OCI-LY1 (cell line): Measurements from ENCODE around the gene CARD10.

ENCODE experiments used
- H2AFZ ChIP-seq: fragments of 200-600 bp; sonication (generic), shearing (Covaris generic); 2 replicates; pipeline ENCODE4 v1.6.0; 2014; ENCODE audit warnings: antibody characterized with exemption, mild to moderate bottlenecking, low read length
- H3F3A ChIP-seq: fragments of 200-600 bp; sonication (generic), shearing (Covaris generic); 2 replicates; pipeline ENCODE4 v1.6.0; 2014; ENCODE audit warnings: mild to moderate bottlenecking, antibody characterized with exemption, low read length, moderate library complexity; ENCODE audit not compliant: insufficient read depth
- H3K27ac ChIP-seq: fragments of 200-600 bp; sonication (generic); 2 replicates; pipeline ENCODE4 v1.5.1; 2014; ENCODE audit warnings: low read length, mixed run types, mild to moderate bottlenecking, low read depth; ENCODE audit not compliant: poor library complexity, severe bottlenecking
- H3K27me3 ChIP-seq: fragments of 200-600 bp; sonication (generic); 2 replicates; pipeline ENCODE4 v1.6.0; 2014; ENCODE audit warnings: antibody characterized with exemption, mild to moderate bottlenecking, low read length, moderate library complexity; ENCODE audit not compliant: insufficient read depth
- H3K36me3 ChIP-seq: fragments of 200-600 bp; sonication (generic); 2 replicates; pipeline ENCODE4 v1.6.1; 2014; ENCODE audit warnings: mild to moderate bottlenecking, antibody characterized with exemption, low read length, moderate library complexity, mixed read lengths; ENCODE audit not compliant: insufficient read depth
- H3K4me1 ChIP-seq: fragments of 200-600 bp; sonication (generic); 2 replicates; pipeline ENCODE4 v1.5.1; 2014; ENCODE audit warnings: mild to moderate bottlenecking, low read length, moderate library complexity; ENCODE audit not compliant: insufficient read depth, severe bottlenecking
- H3K4me2 ChIP-seq: fragments of 200-600 bp; sonication (generic), shearing (Covaris generic); 2 replicates; pipeline ENCODE4 v1.6.1; 2014; ENCODE audit warnings: low read length
- H3K4me3 ChIP-seq: fragments of 200-600 bp; sonication (generic); 2 replicates; pipeline ENCODE4 v1.5.1; 2014; ENCODE audit warnings: low read length, low read depth, mild to moderate bottlenecking, mixed read lengths; ENCODE audit not compliant: poor library complexity, severe bottlenecking
- H3K79me2 ChIP-seq: fragments of 200-600 bp; shearing (Covaris generic); 2 replicates; pipeline ENCODE4 v1.6.1; 2016; ENCODE audit warnings: mixed run types, low read length, mixed read lengths; ENCODE audit not compliant: insufficient read depth
- H3K9ac ChIP-seq: fragments of 200-600 bp; sonication (generic), shearing (Covaris generic); 2 replicates; pipeline ENCODE4 v1.6.1; 2014; ENCODE audit warnings: mild to moderate bottlenecking, low read length, mixed read lengths
- H3K9me2 ChIP-seq: fragments of 200-600 bp; sonication (generic), shearing (Covaris generic); 2 replicates; pipeline ENCODE4 v1.6.1; 2014; ENCODE audit warnings: low read depth, mild to moderate bottlenecking, low read length, mixed read lengths
- H3K9me3 ChIP-seq: fragments of 200-600 bp; shearing (Covaris generic); 2 replicates; pipeline ENCODE4 v1.6.1; 2014; ENCODE audit warnings: low read length, mixed read lengths
- H4K20me1 ChIP-seq: fragments of 200-600 bp; sonication (generic), shearing (Covaris generic); 2 replicates; pipeline ENCODE4 v1.6.0; 2016; ENCODE audit warnings: mild to moderate bottlenecking, low read length; ENCODE audit not compliant: insufficient read depth
- CTCF ChIP-seq: fragments of 200-600 bp; sonication (generic), shearing (Covaris generic); IDR thresholded peaks from 2 replicates; pipeline ENCODE4 v1.5.1; 2017; ENCODE audit warnings: mild to moderate bottlenecking, antibody characterized with exemption, low read length, moderate library complexity, mixed read lengths
- EZH2 ChIP-seq: fragments of 200-600 bp; sonication (generic), shearing (Covaris generic); IDR thresholded peaks from 2 replicates; pipeline ENCODE4 v1.8.0; 2017; ENCODE audit warnings: borderline replicate concordance, mixed run types, mild to moderate bottlenecking, antibody characterized with exemption, low read length, moderate library complexity, mixed read lengths

Gene CARD10

GRCh38 chr22:37559901-37560607, 40.8 kb upstream of the CARD10 start, which contains the start of gene CDC42EP1:
Gene CDC42EP1, plus strand, starts transcription at chr22:37560480. Its CDS starts 5,870 bp downstream, at chr22:37566350.
- H2AFZ ChIP-seq: no peak within 1 kb of the TSS

GRCh38 chr22:37559521-37559900, 40.3 kb upstream of the CARD10 start:
- Histone ChIP-seq H3K9me2 (no peaks in the 10 kb centered on the region), H3K4me3 (no peak overlapping the region), H3K9me3 (no peaks in the 10 kb centered on the region), H2AFZ (no peak overlapping the region), H4K20me1 (no peaks in the 10 kb centered on the region), H3K27ac (no peak overlapping the region), H3K9ac (no peak overlapping the region), H3K79me2 (no peaks in the 10 kb centered on the region), H3K4me1 (no peaks in the 10 kb centered on the region), H3F3A (no peaks in the 10 kb centered on the region), H3K36me3 (no peaks in the 10 kb centered on the region), H3K4me2 (no peak overlapping the region), H3K27me3 (peaks cover 24% of the 10 kb centered on the region)
- TF ChIP-seq CTCF: no peak
- TF ChIP-seq EZH2: no peak

More at GRCh38 chr22:37559901-37560607, 40.8 kb upstream of the CARD10 start, which contains the start of gene CDC42EP1:
- Histone ChIP-seq H3K27ac (no peak within 1 kb of the TSS), H4K20me1 (no peaks in the 10 kb centered on the region), H3K9me2 (no peaks in the 10 kb centered on the region), H3K36me3 (no peaks in the 10 kb centered on the region), H3F3A (no peaks in the 10 kb centered on the region), H3K79me2 (no peaks in the 10 kb centered on the region), H3K4me3 (no peak within 1 kb of the TSS), H3K27me3 (peaks cover 25% of the 10 kb centered on the region), H3K9ac (no peak within 1 kb of the TSS), H3K4me2 (no peak within 1 kb of the TSS), H3K9me3 (no peaks in the 10 kb centered on the region), H3K4me1 (no peaks in the 10 kb centered on the region)
- no peak for TF ChIP-seq CTCF
- no peak for TF ChIP-seq EZH2

GRCh38 chr22:37558815-37559214, 39.6 kb upstream of the CARD10 start:
- Histone ChIP-seq H3K27ac (no peak overlapping the region), H3K27me3 (peaks cover 21% of the 10 kb centered on the region), H3K36me3 (no peaks in the 10 kb centered on the region), H3K4me2 (no peak overlapping the region), H3K9ac (no peak overlapping the region), H3K9me3 (no peaks in the 10 kb centered on the region), H3F3A (no peaks in the 10 kb centered on the region), H2AFZ (no peak overlapping the region), H3K79me2 (no peaks in the 10 kb centered on the region), H3K4me3 (no peak overlapping the region), H3K4me1 (no peaks in the 10 kb centered on the region), H4K20me1 (no peaks in the 10 kb centered on the region), H3K9me2 (no peaks in the 10 kb centered on the region)
- no peak for TF ChIP-seq EZH2
- TF ChIP-seq CTCF: no peak
